Measurements from ENCODE around the gene CUEDC1.

GRCh38 chr17:57909551-57909950 is 45.7 kb downstream of the CUEDC1 start:
- TF ChIP-seq, protein P1, sequence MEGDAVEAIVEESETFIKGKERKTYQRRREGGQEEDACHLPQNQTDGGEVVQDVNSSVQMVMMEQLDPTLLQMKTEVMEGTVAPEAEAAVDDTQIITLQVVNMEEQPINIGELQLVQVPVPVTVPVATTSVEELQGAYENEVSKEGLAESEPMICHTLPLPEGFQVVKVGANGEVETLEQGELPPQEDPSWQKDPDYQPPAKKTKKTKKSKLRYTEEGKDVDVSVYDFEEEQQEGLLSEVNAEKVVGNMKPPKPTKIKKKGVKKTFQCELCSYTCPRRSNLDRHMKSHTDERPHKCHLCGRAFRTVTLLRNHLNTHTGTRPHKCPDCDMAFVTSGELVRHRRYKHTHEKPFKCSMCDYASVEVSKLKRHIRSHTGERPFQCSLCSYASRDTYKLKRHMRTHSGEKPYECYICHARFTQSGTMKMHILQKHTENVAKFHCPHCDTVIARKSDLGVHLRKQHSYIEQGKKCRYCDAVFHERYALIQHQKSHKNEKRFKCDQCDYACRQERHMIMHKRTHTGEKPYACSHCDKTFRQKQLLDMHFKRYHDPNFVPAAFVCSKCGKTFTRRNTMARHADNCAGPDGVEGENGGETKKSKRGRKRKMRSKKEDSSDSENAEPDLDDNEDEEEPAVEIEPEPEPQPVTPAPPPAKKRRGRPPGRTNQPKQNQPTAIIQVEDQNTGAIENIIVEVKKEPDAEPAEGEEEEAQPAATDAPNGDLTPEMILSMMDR (IDR thresholded peaks at IDR 0.05 in 4 of 5, conservative IDR thresholded peaks at IDR 0.05 in 1 of 5) = no peak
- TF ChIP-seq POLR2A (IDR thresholded peaks at IDR 0.05) = no peak
